MM.1S (cell line): Measurements from ENCODE around the gene ACER2.

Experiments used
- CTCF ChIP-seq: fragments of 300-600 bp; sonication (generic); IDR thresholded peaks from 2 replicates; pipeline ENCODE4 v1.5.1; 2016; ENCODE audit warnings: antibody characterized with exemption, low read length, mixed read lengths
- EZH2 ChIP-seq: fragments of 300-600 bp; sonication (generic); optimal IDR thresholded peaks from 2 replicates; pipeline ENCODE3; 2017; ENCODE audit warnings: low read depth, mild to moderate bottlenecking, antibody characterized with exemption, low read length, mixed read lengths
- EZH2phosphoT487 ChIP-seq: fragments of 300-600 bp; sonication (generic); IDR thresholded peaks from 2 replicates; pipeline ENCODE4 v1.6.1; 2018; ENCODE audit warnings: antibody characterized with exemption, low read length

DNA sequence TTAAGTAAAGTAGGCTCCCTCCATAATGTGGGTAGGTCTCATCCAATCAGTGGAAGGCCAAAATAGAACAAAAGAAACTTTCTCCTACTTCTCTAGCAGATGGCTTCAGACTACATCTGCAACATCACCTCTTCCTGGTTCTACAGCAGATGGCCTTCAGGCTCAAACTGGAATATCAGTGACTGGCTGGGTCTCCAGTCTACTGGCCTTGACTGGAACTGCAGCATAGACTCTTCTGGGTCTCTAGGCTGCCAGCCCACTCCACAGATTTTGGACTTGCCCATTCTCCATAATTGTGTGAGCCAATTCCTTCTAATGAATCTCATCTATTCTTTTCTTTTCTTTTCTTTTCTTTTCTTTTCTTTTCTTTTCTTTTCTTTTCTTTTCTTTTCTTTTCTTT lies 64.8 kb downstream of the ACER2 start:
- TF ChIP-seq CTCF (no peak), EZH2 (no peak), EZH2phosphoT487 (no peak)
